DMS53 (cell line): ENCODE results near the gene MBP.

Source experiments
- DNase-seq: peaks from one replicate; lab custom pipeline; 2025; lab: John Stamatoyannopoulos, UW

Gene MBP

GRCh38 chr18:77047803-77048419, 84.7 kb downstream of the MBP start:
- DNase-seq: no peak

- no peak for DNase-seq
Observed at GRCh38 chr18:77046994-77047393, 85.6 kb downstream of the MBP start.

- DNase-seq: no peak
Observed at GRCh38 chr18:77046409-77046808, 86.2 kb downstream of the MBP start.

GRCh38 chr18:77045677-77046076, 86.9 kb downstream of the MBP start:
- DNase-seq: no peak

GRCh38 chr18:77044866-77045664, 87.5 kb downstream of the MBP start:
- no peak for DNase-seq

GRCh38 chr18:77043541-77044280, 88.9 kb downstream of the MBP start:
- DNase-seq: no peak

- no peak for DNase-seq
Observed at GRCh38 chr18:77042583-77042982, 90.0 kb downstream of the MBP start.

GRCh38 chr18:77039196-77040130, 93.1 kb downstream of the MBP start:
- DNase-seq: no peak

GRCh38 chr18:77038182-77038858, 94.3 kb downstream of the MBP start:
- DNase-seq: no peak

GRCh38 chr18:77037567-77037966, 95.0 kb downstream of the MBP start:
- DNase-seq: no peak

GRCh38 chr18:77035380-77036187, 97.0 kb downstream of the MBP start:
- DNase-seq: no peak

- DNase-seq: no peak
Observed at GRCh38 chr18:77033575-77033974, 99.0 kb downstream of the MBP start.

- DNase-seq: no peak
Observed at GRCh38 chr18:77032181-77032701, 100.3 kb downstream of the MBP start.

GRCh38 chr18:77031662-77032061, 100.9 kb downstream of the MBP start:
- DNase-seq: no peak

GRCh38 chr18:77030201-77030600, 102.4 kb downstream of the MBP start:
- DNase-seq: no peak

- DNase-seq: no peak
Observed at GRCh38 chr18:77025831-77026363, 106.7 kb downstream of the MBP start.

- no peak for DNase-seq
Observed at GRCh38 chr18:77025123-77025522, 107.5 kb downstream of the MBP start.

GRCh38 chr18:77024476-77024875, 108.1 kb downstream of the MBP start:
- DNase-seq: no peak

- DNase-seq: no peak
Observed at GRCh38 chr18:77023102-77023782, 109.3 kb downstream of the MBP start.
